Liver (tissue), 3 donors: Measurements from ENCODE around the gene KIFC3.

Experiments used
- CTCF ChIP-seq: fragments of 150-350 bp; IDR thresholded peaks from 2 replicates; pipeline ENCODE4 v1.5.1; 2017; ENCODE audit warnings: improper control_type of control experiment, low read depth, low read length; ENCODE audit not compliant: missing input control
- FOXA1 ChIP-seq: IDR thresholded peaks from 2 replicates; pipeline ENCODE4 v1.6.1; 2016; ENCODE audit warnings: antibody characterized with exemption
- JUND ChIP-seq, 2 donors: IDR thresholded peaks; 2 replicates each; pipeline ENCODE4 v1.6.1; 2016; ENCODE audit warnings: antibody characterized with exemption in 2 of 2
- MAX ChIP-seq: IDR thresholded peaks from 2 replicates; pipeline ENCODE4 v1.6.1; 2016; ENCODE audit warnings: antibody characterized with exemption
- TAF1 ChIP-seq: conservative IDR thresholded peaks from 2 replicates; pipeline ENCODE4 v1.6.1; 2016; ENCODE audit warnings: antibody characterized with exemption, mild to moderate bottlenecking
- donor health status: healthy.
- donor health status: healthy.

- TF ChIP-seq CTCF (no peak), MAX (no peak), FOXA1 (no peak), JUND (IDR thresholded peaks at IDR 0.05) (no peak), TAF1 (no peak)
These were observed 47.1 kb downstream of the KIFC3 start for GRCh38 chr16:57755061-57755684.
